Stomach (tissue), 9 donors: Measurements from ENCODE around the gene HGS. TPM values are rescaled to one million over a fixed set of nuclear protein-coding genes. Genes with fewer than 3 reads are reported as not detected.
A peak's percentile ranks its signal among the peaks of the same experiment; 100 is the strongest.

ENCODE experiments used
- DNase-seq, 2 donors: peaks; one replicate each; pipeline versions ENCODE4 v3.0.0 to v3.0.0-alpha.2; 2013 to 2019
- H3K27ac ChIP-seq, 5 donors: fragments of 200-600 bp in 4 of 5; sonication (generic) in 4 of 5; one replicate each; pipeline ENCODE4 v1.5.1; 2013 to 2019; ENCODE audit warnings: mild to moderate bottlenecking in 1 of 5, moderate library complexity in 1 of 5
- H3K27me3 ChIP-seq, 3 donors: fragments of 200-600 bp; sonication (generic); one replicate each; pipeline ENCODE4 v1.5.1; 2017 to 2019; ENCODE audit warnings: mixed run types in 1 of 3
- H3K36me3 ChIP-seq, 4 donors: fragments of 200-600 bp; sonication (generic); 1 replicate in 3 of 4; 2 replicates in 1 of 4; pipeline ENCODE4 v1.5.1; 2016 to 2019
- H3K4me1 ChIP-seq, 4 donors: fragments of 200-600 bp; sonication (generic); one replicate each; pipeline ENCODE4 v1.5.1; 2016 to 2019
- H3K4me3 ChIP-seq, 4 donors: fragments of 200-600 bp; sonication (generic) in 3 of 4; one replicate each; pipeline ENCODE4 v1.5.1; 2016 to 2019; ENCODE audit warnings: mild to moderate bottlenecking in 1 of 4
- H3K9me3 ChIP-seq, 4 donors: fragments of 200-600 bp; sonication (generic); one replicate each; pipeline ENCODE4 v1.5.1; 2016 to 2019
- CTCF ChIP-seq, 7 experiments: fragments of 450-650 bp in 4 of 7; fragments of 200-600 bp in 3 of 7; sonication (generic) in 3 of 7; IDR thresholded peaks; one replicate each; pipeline ENCODE4 v1.5.1; 2016 to 2019; ENCODE audit warnings: antibody characterized with exemption in 7 of 7, control low read depth in 2 of 7, mild to moderate bottlenecking in 1 of 7
- EP300 ChIP-seq: sonication (generic); formaldehyde crosslinking; IDR thresholded peaks from one replicate; pipeline ENCODE4 v1.6.1; 2017; ENCODE audit warnings: antibody characterized with exemption
- POLR2A ChIP-seq, 4 donors: fragments of 450-650 bp; IDR thresholded peaks; one replicate each; pipeline ENCODE4 v1.6.1; 2016; ENCODE audit warnings: antibody characterized with exemption in 4 of 4, control low read depth in 2 of 4, mild to moderate bottlenecking in 1 of 4, moderate library complexity in 1 of 4
- POLR2AphosphoS5 ChIP-seq, 3 donors: sonication (generic); formaldehyde crosslinking; IDR thresholded peaks; one replicate each; pipeline ENCODE4 v1.6.1; 2016; ENCODE audit warnings: antibody characterized with exemption in 3 of 3
- WGBS, 5 donors: extraction: QIAGEN DNeasy Blood & Tissue Kit in 3 of 5; methylation state at CpG; one replicate each; pipeline versions ENCODE4 v1.1.5 to v1.1.7; 2013 to 2018; 5-methylcytosine and 5-hydroxymethylcytosine counted together
- intact Hi-C: fragments of 100-400 bp; cut with DNase I; formaldehyde crosslinking; loops from one replicate; pipeline ENCODE4 v1.15.1; 2023; ENCODE audit warnings: low total_unique reads
- polyA plus RNA-seq, 3 donors: library from polyadenylated mRNA; stranded (reverse); fragments of 200-250 nt; gene quantifications; one replicate each; pipeline ENCODE4 v1.2.3, GENCODE V29; 2013
- total RNA-seq, 5 donors: library from RNA; depleted of rRNA; stranded (reverse); fragments of >200 nt; gene quantifications; one replicate each; pipeline versions ENCODE4 v1.1.0 to v1.2.3, GENCODE V29; 2014 to 2016
- donor health status: healthy with polysubstance abuse.
- donor health status: Bipolar disorder and iron deficiency.
- donor health status: healthy.

HGS gene
- total and polyA plus RNA-seq, 8 donors, result 52.0 to 275 (median 129) TPM

DNA sequence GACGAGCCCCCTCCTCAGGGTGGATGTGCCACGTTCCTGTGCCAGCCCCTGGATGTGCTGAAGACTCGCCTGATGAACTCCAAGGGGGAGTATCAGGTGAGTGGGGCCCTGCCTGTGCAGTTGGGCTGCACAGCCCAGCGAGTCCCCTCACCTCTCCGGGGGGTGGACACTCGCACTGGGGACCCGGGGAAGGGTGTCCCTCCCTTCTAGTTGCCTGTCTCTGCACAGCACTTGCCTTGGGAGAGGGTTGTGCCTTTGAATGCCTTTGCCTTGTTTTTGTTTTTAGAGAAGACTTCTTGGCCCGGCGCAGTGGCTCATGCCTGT lies 33.9 kb downstream of the HGS start:
- H3K27ac ChIP-seq, result no peak overlapping the region
- H3K4me1 ChIP-seq, result peaks cover 21 to 41% (median 36%) of the 10 kb centered on the region in 4 donors
- intact Hi-C loops, result no loop called here
- WGBS, 5 donors, result 93 to 97% (median 95%) methylated on average over 2 to 9 of the region's 9 CpGs
- no peaks in the 10 kb centered on the region for H3K27me3 ChIP-seq
- peaks cover 4 to 54% (median 49%) of the 10 kb centered on the region in 4 donors for H3K36me3 ChIP-seq
- no peak for DNase-seq
- H3K9me3 ChIP-seq, result no peaks in the 10 kb centered on the region
- TF ChIP-seq POLR2AphosphoS5 (IDR thresholded peaks at IDR 0.05) (no peak), CTCF (IDR thresholded peaks at IDR 0.05) (no peak)
- no peak overlapping the region for H3K4me3 ChIP-seq

- DNase-seq, result no peak
- intact Hi-C loops, result no loop called here
- H3K9me3 ChIP-seq, result no peaks in the 10 kb centered on the region
- H3K27me3 ChIP-seq, result peaks cover 0 to 8% (median 0%) of the 10 kb centered on the region in 3 donors
- H3K4me1 ChIP-seq, result peaks cover 17 to 38% (median 34%) of the 10 kb centered on the region in 4 donors
- WGBS, 5 donors, result 84 to 91% (median 89%) methylated on average over 25 to 33 of the region's 33 CpGs
- H3K36me3 ChIP-seq, result peaks cover 4 to 54% (median 49%) of the 10 kb centered on the region in 4 donors
- TF ChIP-seq EP300, result no peak
- H3K27ac ChIP-seq, result no peak overlapping the region
- H3K4me3 ChIP-seq, result no peak overlapping the region
Observed at GRCh38 chr17:81719410-81720266, 35.8 kb downstream of the HGS start.

DNA sequence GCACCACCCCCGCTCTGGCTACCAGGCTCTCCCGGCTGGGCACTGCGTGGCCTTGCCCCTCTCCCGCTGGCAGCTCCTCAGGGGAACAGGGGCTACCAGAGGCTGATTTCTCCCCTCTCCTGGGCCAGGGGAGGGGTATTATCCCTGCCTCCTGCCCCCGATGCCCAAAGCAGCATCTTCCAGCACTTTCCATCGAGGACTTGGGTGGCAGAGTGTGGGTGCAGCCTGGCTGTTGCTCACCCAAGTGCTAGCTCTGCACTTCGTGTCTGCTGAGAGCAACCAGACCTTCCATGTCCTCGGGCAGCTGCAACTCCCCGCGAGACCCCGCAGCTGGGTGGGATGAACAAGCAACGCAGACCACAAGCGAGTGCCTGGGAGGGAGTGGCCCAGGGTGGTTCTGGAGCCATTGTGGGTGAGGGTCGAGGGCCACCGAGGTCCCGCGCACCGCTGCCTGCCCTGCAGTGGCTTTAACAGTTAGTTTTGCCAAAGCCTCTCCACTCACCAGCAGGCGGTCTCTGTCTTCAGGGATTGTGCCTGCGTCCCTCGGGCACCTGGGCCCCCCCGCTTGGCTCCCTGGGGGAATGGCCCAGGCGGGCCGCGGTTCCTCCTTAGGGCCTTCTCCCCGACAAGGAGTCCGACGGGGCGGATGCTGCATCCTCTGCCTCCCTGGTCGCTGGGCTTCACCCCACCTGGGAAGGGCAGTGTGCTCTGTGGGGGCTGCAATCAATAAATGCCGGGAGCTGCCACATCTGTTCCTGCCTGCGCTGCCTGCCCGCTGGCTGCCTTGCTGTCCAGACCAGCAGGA lies 36.7 kb downstream of the HGS start:
- Histone ChIP-seq H3K27me3 (peaks cover 0 to 12% (median 0%) of the 10 kb centered on the region in 3 donors), H3K9me3 (no peaks in the 10 kb centered on the region), H3K36me3 (peaks cover 4 to 51% (median 48%) of the 10 kb centered on the region in 4 donors), H3K4me1 (peaks cover 16 to 31% (median 30%) of the 10 kb centered on the region in 4 donors), H3K4me3 (no peak overlapping the region), H3K27ac (peak overlapping the region in 1 of 5 donors; percentile 13)
- intact Hi-C loops, result no loop called here
- 78 to 91% (median 88%) methylated on average over 23 to 33 of the region's 33 CpGs for WGBS, 5 donors
- no peak for DNase-seq
- no peak for TF ChIP-seq POLR2A (IDR thresholded peaks at IDR 0.05)
- TF ChIP-seq POLR2AphosphoS5 (IDR thresholded peaks at IDR 0.05), result no peak
- no peak for TF ChIP-seq CTCF (IDR thresholded peaks at IDR 0.05)
- TF ChIP-seq EP300, result no peak

- no peak for TF ChIP-seq POLR2A (IDR thresholded peaks at IDR 0.05)
- peak in 2 of 3 donors; percentile 65 to 82 for TF ChIP-seq POLR2AphosphoS5 (IDR thresholded peaks at IDR 0.05)
- no peak for TF ChIP-seq CTCF (IDR thresholded peaks at IDR 0.05)
- TF ChIP-seq EP300, result no peak
- Histone ChIP-seq H3K27ac (peak overlapping the region; percentile 30 to 76 (median 65)), H3K9me3 (no peaks in the 10 kb centered on the region), H3K4me3 (no peak overlapping the region), H3K36me3 (peaks cover 4 to 33% (median 32%) of the 10 kb centered on the region in 4 donors), H3K4me1 (peaks cover 16 to 45% (median 32%) of the 10 kb centered on the region in 4 donors), H3K27me3 (peaks cover 0 to 26% (median 0%) of the 10 kb centered on the region in 3 donors)
- intact Hi-C loops, result no loop called here
- 28 to 43% (median 37%) methylated on average over 8 to 10 of the region's 10 CpGs for WGBS, 5 donors
- DNase-seq, result peak; percentile 70 to 94
Observed at GRCh38 chr17:81722184-81723120, 38.6 kb downstream of the HGS start.
